Liver (tissue), 9 donors: ENCODE results near the gene TMEM165. TPM values are rescaled to one million over a fixed set of nuclear protein-coding genes. Genes with fewer than 3 reads are reported as not detected.

ENCODE experiments used
- DNase-seq: peaks from one replicate; pipeline ENCODE4 v3.0.0-alpha.2; 2017; ENCODE audit warnings: low spot score
- H3K27ac ChIP-seq, 2 donors: one replicate each; pipeline ENCODE4 v1.7.0; 2013; ENCODE audit warnings: inconsistent platforms in 2 of 2, low read length in 2 of 2, control low read depth in 1 of 2, low read depth in 1 of 2, mild to moderate bottlenecking in 1 of 2
- H3K27me3 ChIP-seq, 4 donors: one replicate each; pipeline versions ENCODE4 v1.6.1 to v1.7.0; 2013; ENCODE audit warnings: low read length in 3 of 4, inconsistent platforms in 1 of 4, mild to moderate bottlenecking in 1 of 4, moderate library complexity in 1 of 4; ENCODE audit not compliant: control insufficient read depth in 4 of 4, insufficient read depth in 4 of 4
- H3K36me3 ChIP-seq, 4 donors: one replicate each; pipeline versions ENCODE4 v1.6.1 to v1.7.0; 2013; ENCODE audit warnings: low read length in 3 of 4, mild to moderate bottlenecking in 3 of 4, low read depth in 1 of 4, moderate library complexity in 1 of 4; ENCODE audit not compliant: control insufficient read depth in 4 of 4, insufficient read depth in 3 of 4
- H3K4me1 ChIP-seq, 4 donors: one replicate each; pipeline versions ENCODE4 v1.6.1 to v1.7.0; 2013; ENCODE audit warnings: low read length in 3 of 4, mild to moderate bottlenecking in 3 of 4, moderate library complexity in 1 of 4; ENCODE audit not compliant: control insufficient read depth in 4 of 4, insufficient read depth in 4 of 4
- H3K4me3 ChIP-seq, 3 donors: one replicate each; pipeline versions ENCODE4 v1.6.1 to v1.7.0; 2013; ENCODE audit warnings: low read length in 3 of 3, control low read depth in 1 of 3, low read depth in 1 of 3, mild to moderate bottlenecking in 1 of 3
- H3K9ac ChIP-seq, 2 donors: one replicate each; pipeline ENCODE4 v1.7.0; 2013; ENCODE audit warnings: low read length in 2 of 2, mild to moderate bottlenecking in 2 of 2, moderate library complexity in 2 of 2, control low read depth in 1 of 2, low read depth in 1 of 2
- H3K9me3 ChIP-seq, 4 donors: one replicate each; pipeline versions ENCODE4 v1.6.1 to v1.7.0; 2013; ENCODE audit warnings: low read length in 3 of 4; ENCODE audit not compliant: control insufficient read depth in 4 of 4
- EGR1 ChIP-seq, 2 donors: IDR thresholded peaks; 2 replicates each; pipeline ENCODE4 v1.6.1; 2016 to 2018; ENCODE audit warnings: antibody characterized with exemption in 2 of 2, low read depth in 2 of 2
- FOXA1 ChIP-seq: IDR thresholded peaks from 2 replicates; pipeline ENCODE4 v1.6.1; 2016; ENCODE audit warnings: antibody characterized with exemption
- FOXA2 ChIP-seq: IDR thresholded peaks from 2 replicates; pipeline ENCODE4 v1.6.1; 2016; ENCODE audit warnings: antibody characterized with exemption
- HNF4A ChIP-seq, 2 donors: conservative IDR thresholded peaks; 2 replicates each; pipeline ENCODE4 v1.6.1; 2016; ENCODE audit warnings: antibody characterized with exemption in 2 of 2, mild to moderate bottlenecking in 2 of 2
- HNF4G ChIP-seq: IDR thresholded peaks from 2 replicates; pipeline ENCODE4 v1.6.1; 2016; ENCODE audit warnings: antibody characterized with exemption
- JUND ChIP-seq, 2 donors: IDR thresholded peaks; 2 replicates each; pipeline ENCODE4 v1.6.1; 2016; ENCODE audit warnings: antibody characterized with exemption in 2 of 2
- NR2F2 ChIP-seq: IDR thresholded peaks from 2 replicates; pipeline ENCODE4 v1.6.1; 2016; ENCODE audit warnings: antibody characterized with exemption
- RAD21 ChIP-seq, 2 donors: IDR thresholded peaks; 2 replicates each; pipeline ENCODE4 v1.6.1; 2016; ENCODE audit warnings: antibody characterized with exemption in 2 of 2, mild to moderate bottlenecking in 2 of 2
- REST ChIP-seq: IDR thresholded peaks from 2 replicates; pipeline ENCODE4 v1.6.1; 2016; ENCODE audit warnings: antibody characterized with exemption, mild to moderate bottlenecking
- RXRA ChIP-seq, 2 donors: IDR thresholded peaks; 2 replicates each; pipeline ENCODE4 v1.6.1; 2017 to 2018; ENCODE audit warnings: antibody characterized with exemption in 2 of 2, mild to moderate bottlenecking in 1 of 2
- SP1 ChIP-seq: IDR thresholded peaks from 2 replicates; pipeline ENCODE4 v1.6.1; 2018; ENCODE audit warnings: antibody characterized with exemption, mild to moderate bottlenecking
- TAF1 ChIP-seq: conservative IDR thresholded peaks from 2 replicates; pipeline ENCODE4 v1.6.1; 2016; ENCODE audit warnings: antibody characterized with exemption, mild to moderate bottlenecking
- YY1 ChIP-seq: IDR thresholded peaks from 2 replicates; pipeline ENCODE4 v1.6.1; 2016; ENCODE audit warnings: antibody characterized with exemption, mild to moderate bottlenecking
- WGBS: extraction: QIAGEN DNeasy Blood & Tissue Kit; methylation state at CpG from one replicate; pipeline ENCODE4 v1.1.7; 2013; 5-methylcytosine and 5-hydroxymethylcytosine counted together
- polyA plus RNA-seq, 2 donors: library from polyadenylated mRNA; stranded (reverse) in 1 of 2; unstranded in 1 of 2; fragments of 200-250 nt in 1 of 2; fragments of >200 nt in 1 of 2; fragmentation: Nextera tagmentation in 1 of 2; extraction: Ambion mirVana in 1 of 2; gene quantifications; one replicate each; pipeline versions ENCODE4 v1.2.1 to v1.2.3, GENCODE V29; 2013 to 2015
- total RNA-seq, 2 donors: library from RNA; depleted of rRNA; stranded (reverse); fragments of >200 nt; gene quantifications; one replicate each; pipeline ENCODE4 v1.2.3, GENCODE V29; 2014
- TF ChIP-seq, protein P1 (sequence below): IDR thresholded peaks from 2 replicates; pipeline ENCODE4 v1.6.1; 2016; ENCODE audit warnings: antibody characterized with exemption
- TF ChIP-seq, protein P2 (sequence below): IDR thresholded peaks from 2 replicates; pipeline ENCODE4 v1.6.1; 2016; ENCODE audit warnings: antibody characterized with exemption
- TF ChIP-seq, protein P3 (sequence below): fragments of 150-350 bp; IDR thresholded peaks from 2 replicates; pipeline ENCODE4 v1.5.1; 2017; ENCODE audit warnings: improper control_type of control experiment, low read depth, low read length; ENCODE audit not compliant: missing input control
- TF ChIP-seq, protein P4 (sequence below): IDR thresholded peaks from 2 replicates; pipeline ENCODE4 v1.6.1; 2016; ENCODE audit warnings: antibody characterized with exemption
- donor health status: healthy.
- donor health status: healthy.
- donor health status: healthy.
- donor health status: healthy.
- donor health status: healthy.

Gene TMEM165, protein sequence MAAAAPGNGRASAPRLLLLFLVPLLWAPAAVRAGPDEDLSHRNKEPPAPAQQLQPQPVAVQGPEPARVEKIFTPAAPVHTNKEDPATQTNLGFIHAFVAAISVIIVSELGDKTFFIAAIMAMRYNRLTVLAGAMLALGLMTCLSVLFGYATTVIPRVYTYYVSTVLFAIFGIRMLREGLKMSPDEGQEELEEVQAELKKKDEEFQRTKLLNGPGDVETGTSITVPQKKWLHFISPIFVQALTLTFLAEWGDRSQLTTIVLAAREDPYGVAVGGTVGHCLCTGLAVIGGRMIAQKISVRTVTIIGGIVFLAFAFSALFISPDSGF
- total RNA-seq (10 to 100 TPM; 41.4 to 42.1 TPM), polyA plus RNA-seq (10 to 100 TPM; 16.4 to 16.7 TPM)

GRCh38 chr4:55395529-55396307 lies at the start of gene TMEM165:
TSS of gene TMEM165 (plus strand) at chr4:55395957. CDS start at chr4:55396190, 233 bp downstream.
- TF ChIP-seq YY1 (peak; percentile 64), FOXA2 (no peak), SP1 (peak; percentile 48), RXRA (IDR thresholded peaks at IDR 0.05) (peak; percentile 38 to 48), RAD21 (IDR thresholded peaks at IDR 0.05) (peak in 1 of 2 donors; percentile 8), EGR1 (IDR thresholded peaks at IDR 0.05; ENCODE audit: low read depth in 2 of 2) (no peak), FOXA1 (no peak), NR2F2 (peak; percentile 30), HNF4G (no peak)
- TF ChIP-seq, protein P1, sequence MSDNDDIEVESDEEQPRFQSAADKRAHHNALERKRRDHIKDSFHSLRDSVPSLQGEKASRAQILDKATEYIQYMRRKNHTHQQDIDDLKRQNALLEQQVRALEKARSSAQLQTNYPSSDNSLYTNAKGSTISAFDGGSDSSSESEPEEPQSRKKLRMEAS = peak; percentile 39
- TF ChIP-seq, protein P2, sequence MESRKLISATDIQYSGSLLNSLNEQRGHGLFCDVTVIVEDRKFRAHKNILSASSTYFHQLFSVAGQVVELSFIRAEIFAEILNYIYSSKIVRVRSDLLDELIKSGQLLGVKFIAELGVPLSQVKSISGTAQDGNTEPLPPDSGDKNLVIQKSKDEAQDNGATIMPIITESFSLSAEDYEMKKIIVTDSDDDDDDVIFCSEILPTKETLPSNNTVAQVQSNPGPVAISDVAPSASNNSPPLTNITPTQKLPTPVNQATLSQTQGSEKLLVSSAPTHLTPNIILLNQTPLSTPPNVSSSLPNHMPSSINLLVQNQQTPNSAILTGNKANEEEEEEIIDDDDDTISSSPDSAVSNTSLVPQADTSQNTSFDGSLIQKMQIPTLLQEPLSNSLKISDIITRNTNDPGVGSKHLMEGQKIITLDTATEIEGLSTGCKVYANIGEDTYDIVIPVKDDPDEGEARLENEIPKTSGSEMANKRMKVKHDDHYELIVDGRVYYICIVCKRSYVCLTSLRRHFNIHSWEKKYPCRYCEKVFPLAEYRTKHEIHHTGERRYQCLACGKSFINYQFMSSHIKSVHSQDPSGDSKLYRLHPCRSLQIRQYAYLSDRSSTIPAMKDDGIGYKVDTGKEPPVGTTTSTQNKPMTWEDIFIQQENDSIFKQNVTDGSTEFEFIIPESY = no peak
- Histone ChIP-seq H3K27ac (peak within 1 kb of the TSS; percentile 86 to 93), H3K4me3 (peak within 1 kb of the TSS; percentile 57 to 98 (median 85)), H3K36me3 (no peaks in the 10 kb centered on the region), H3K9me3 (no peaks in the 10 kb centered on the region), H3K27me3 (no peaks in the 10 kb centered on the region), H3K4me1 (peaks cover 3 to 17% (median 11%) of the 10 kb centered on the region in 4 donors), H3K9ac (peak within 1 kb of the TSS; percentile 75 to 91)
- DNase-seq = peak; percentile 92
- under 1% methylated on average over 95 of the region's 95 CpGs for WGBS

- Histone ChIP-seq H3K9ac (peak within 1 kb of the TSS; percentile 86 to 92), H3K4me3 (peak within 1 kb of the TSS; percentile 72 to 80 (median 78)), H3K36me3 (no peaks in the 10 kb centered on the region), H3K4me1 (peaks cover 0 to 13% (median 7%) of the 10 kb centered on the region in 4 donors), H3K9me3 (no peaks in the 10 kb centered on the region), H3K27me3 (no peaks in the 10 kb centered on the region), H3K27ac (peak within 1 kb of the TSS; percentile 94 to 97)
- DNase-seq = peak; percentile 94
- under 1% methylated on average over 95 of the region's 95 CpGs for WGBS
- TF ChIP-seq SP1 = no peak
- no peak for TF ChIP-seq HNF4G
- TF ChIP-seq HNF4A (conservative IDR thresholded peaks at IDR 0.05) = no peak
- no peak for TF ChIP-seq NR2F2
- TF ChIP-seq EGR1 (IDR thresholded peaks at IDR 0.05; ENCODE audit: low read depth in 2 of 2) = no peak
- peak; percentile 36 for TF ChIP-seq YY1
- no peak for TF ChIP-seq JUND (IDR thresholded peaks at IDR 0.05)
- peak; percentile 21 for TF ChIP-seq REST
- TF ChIP-seq, protein P3, sequence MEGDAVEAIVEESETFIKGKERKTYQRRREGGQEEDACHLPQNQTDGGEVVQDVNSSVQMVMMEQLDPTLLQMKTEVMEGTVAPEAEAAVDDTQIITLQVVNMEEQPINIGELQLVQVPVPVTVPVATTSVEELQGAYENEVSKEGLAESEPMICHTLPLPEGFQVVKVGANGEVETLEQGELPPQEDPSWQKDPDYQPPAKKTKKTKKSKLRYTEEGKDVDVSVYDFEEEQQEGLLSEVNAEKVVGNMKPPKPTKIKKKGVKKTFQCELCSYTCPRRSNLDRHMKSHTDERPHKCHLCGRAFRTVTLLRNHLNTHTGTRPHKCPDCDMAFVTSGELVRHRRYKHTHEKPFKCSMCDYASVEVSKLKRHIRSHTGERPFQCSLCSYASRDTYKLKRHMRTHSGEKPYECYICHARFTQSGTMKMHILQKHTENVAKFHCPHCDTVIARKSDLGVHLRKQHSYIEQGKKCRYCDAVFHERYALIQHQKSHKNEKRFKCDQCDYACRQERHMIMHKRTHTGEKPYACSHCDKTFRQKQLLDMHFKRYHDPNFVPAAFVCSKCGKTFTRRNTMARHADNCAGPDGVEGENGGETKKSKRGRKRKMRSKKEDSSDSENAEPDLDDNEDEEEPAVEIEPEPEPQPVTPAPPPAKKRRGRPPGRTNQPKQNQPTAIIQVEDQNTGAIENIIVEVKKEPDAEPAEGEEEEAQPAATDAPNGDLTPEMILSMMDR = peak; percentile 89
- peak; percentile 58 to 76 for TF ChIP-seq RAD21 (IDR thresholded peaks at IDR 0.05)
- no peak for TF ChIP-seq TAF1
- TF ChIP-seq, protein P4, sequence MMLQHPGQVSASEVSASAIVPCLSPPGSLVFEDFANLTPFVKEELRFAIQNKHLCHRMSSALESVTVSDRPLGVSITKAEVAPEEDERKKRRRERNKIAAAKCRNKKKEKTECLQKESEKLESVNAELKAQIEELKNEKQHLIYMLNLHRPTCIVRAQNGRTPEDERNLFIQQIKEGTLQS = no peak
- no peak for TF ChIP-seq FOXA1
- TF ChIP-seq, protein P2 = no peak
- TF ChIP-seq, protein P1 = no peak
Measured at GRCh38 chr4:55345980-55346850, 49.5 kb upstream of the TMEM165 start, which contains the start of gene SRD5A3. TSS of gene SRD5A3 (plus strand) at chr4:55346242. CDS start at chr4:55346337, 95 bp downstream.
